Gastrocnemius medialis (tissue), 4 donors: ENCODE data around the gene LRRN3. TPM values are rescaled to one million over a fixed set of nuclear protein-coding genes. Genes with fewer than 3 reads are reported as not detected.

Experiments used
- ATAC-seq, 2 donors: fragments of 150-250 bp; one replicate each; pipeline ENCODE4 v1.9.1; 2016
- DNase-seq, 2 donors: peaks; one replicate each; pipeline ENCODE4 v3.0.0-alpha.2; 2019
- H3K27ac ChIP-seq, 4 donors: fragments of 200-600 bp; sonication (generic); 1 replicate in 1 of 4; 2 replicates in 3 of 4; pipeline ENCODE4 v1.5.1; 2016 to 2018; ENCODE audit warnings: mild to moderate bottlenecking in 2 of 4, moderate library complexity in 1 of 4
- H3K27me3 ChIP-seq, 3 donors: fragments of 200-600 bp; sonication (generic) in 2 of 3; 1 replicate in 1 of 3; 2 replicates in 2 of 3; pipeline versions ENCODE4 v1.5.1 to v1.6.0; 2016 to 2019; ENCODE audit warnings: mild to moderate bottlenecking in 1 of 3, moderate library complexity in 1 of 3
- H3K36me3 ChIP-seq, 2 donors: fragments of 200-600 bp; sonication (generic) in 1 of 2; one replicate each; pipeline ENCODE4 v1.5.1; 2017 to 2018
- H3K4me1 ChIP-seq, 2 donors: fragments of 200-600 bp; sonication (generic) in 1 of 2; one replicate each; pipeline ENCODE4 v1.5.1; 2016 to 2017; ENCODE audit warnings: mild to moderate bottlenecking in 2 of 2
- H3K4me3 ChIP-seq, 4 donors: fragments of 200-600 bp; sonication (generic) in 3 of 4; 1 replicate in 1 of 4; 2 replicates in 3 of 4; pipeline ENCODE4 v1.5.1; 2016 to 2019; ENCODE audit warnings: mild to moderate bottlenecking in 2 of 4
- H3K9me3 ChIP-seq, 3 donors: fragments of 200-600 bp; sonication (generic) in 2 of 3; 1 replicate in 1 of 3; 2 replicates in 2 of 3; pipeline ENCODE4 v1.5.1; 2016 to 2019
- POLR2A ChIP-seq, 2 donors: fragments of 450-650 bp; IDR thresholded peaks; one replicate each; pipeline ENCODE4 v1.6.1; 2017; ENCODE audit warnings: antibody characterized with exemption in 2 of 2, mild to moderate bottlenecking in 2 of 2, moderate library complexity in 2 of 2
- in situ Hi-C, 4 donors: fragments of 200-750 bp; cut with MboI; loops; one replicate each; pipeline versions ENCODE4 v1.15.0 to v1.8.0; 2017; ENCODE audit warnings: low sequenced_read_pairs in 4 of 4
- intact Hi-C: fragments of 100-400 bp; cut with DNase I; formaldehyde crosslinking; loops from one replicate; pipeline ENCODE4 v1.15.1; 2023; ENCODE audit warnings: low total_unique reads
- total RNA-seq, 4 donors: library from RNA; depleted of rRNA; stranded (reverse); fragments of >200 nt; gene quantifications; one replicate each; pipeline versions ENCODE4 v1.1.0 to v1.2.3, GENCODE V29; 2016
- TF ChIP-seq, protein P1 (sequence below), 5 experiments: fragments of 450-650 bp in 3 of 5; fragments of 200-600 bp in 2 of 5; sonication (generic) in 2 of 5; IDR thresholded peaks in 4 of 5; conservative IDR thresholded peaks in 1 of 5; 1 replicate in 4 of 5; 2 replicates in 1 of 5; pipeline ENCODE4 v1.5.1; 2016 to 2019; ENCODE audit warnings: antibody characterized with exemption in 5 of 5, mild to moderate bottlenecking in 3 of 5, moderate library complexity in 3 of 5

The LRRN3 gene
- total RNA-seq, 4 donors from 2014 or later, result 0.42 to 11.7 (median 6.9) TPM

- Histone ChIP-seq H3K9me3 (no peaks in the 10 kb centered on the region), H3K27ac (no peak overlapping the region), H3K36me3 (no peaks in the 10 kb centered on the region), H3K4me1 (peaks cover 14 to 18% of the 10 kb centered on the region in 2 donors), H3K4me3 (no peak overlapping the region), H3K27me3 (no peaks in the 10 kb centered on the region)
- TF ChIP-seq, protein P1, sequence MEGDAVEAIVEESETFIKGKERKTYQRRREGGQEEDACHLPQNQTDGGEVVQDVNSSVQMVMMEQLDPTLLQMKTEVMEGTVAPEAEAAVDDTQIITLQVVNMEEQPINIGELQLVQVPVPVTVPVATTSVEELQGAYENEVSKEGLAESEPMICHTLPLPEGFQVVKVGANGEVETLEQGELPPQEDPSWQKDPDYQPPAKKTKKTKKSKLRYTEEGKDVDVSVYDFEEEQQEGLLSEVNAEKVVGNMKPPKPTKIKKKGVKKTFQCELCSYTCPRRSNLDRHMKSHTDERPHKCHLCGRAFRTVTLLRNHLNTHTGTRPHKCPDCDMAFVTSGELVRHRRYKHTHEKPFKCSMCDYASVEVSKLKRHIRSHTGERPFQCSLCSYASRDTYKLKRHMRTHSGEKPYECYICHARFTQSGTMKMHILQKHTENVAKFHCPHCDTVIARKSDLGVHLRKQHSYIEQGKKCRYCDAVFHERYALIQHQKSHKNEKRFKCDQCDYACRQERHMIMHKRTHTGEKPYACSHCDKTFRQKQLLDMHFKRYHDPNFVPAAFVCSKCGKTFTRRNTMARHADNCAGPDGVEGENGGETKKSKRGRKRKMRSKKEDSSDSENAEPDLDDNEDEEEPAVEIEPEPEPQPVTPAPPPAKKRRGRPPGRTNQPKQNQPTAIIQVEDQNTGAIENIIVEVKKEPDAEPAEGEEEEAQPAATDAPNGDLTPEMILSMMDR (IDR thresholded peaks at IDR 0.05 in 4 of 5, conservative IDR thresholded peaks at IDR 0.05 in 1 of 5), result no peak
- TF ChIP-seq POLR2A (IDR thresholded peaks at IDR 0.05), result no peak
- intact Hi-C loops, result no loop called here
- DNase-seq (no peak), ATAC-seq (peak; percentile 45 to 47)
- in situ Hi-C loops, result no loop called here
Observed at GRCh38 chr7:111150709-111151108, 59.8 kb downstream of the LRRN3 start.

DNA sequence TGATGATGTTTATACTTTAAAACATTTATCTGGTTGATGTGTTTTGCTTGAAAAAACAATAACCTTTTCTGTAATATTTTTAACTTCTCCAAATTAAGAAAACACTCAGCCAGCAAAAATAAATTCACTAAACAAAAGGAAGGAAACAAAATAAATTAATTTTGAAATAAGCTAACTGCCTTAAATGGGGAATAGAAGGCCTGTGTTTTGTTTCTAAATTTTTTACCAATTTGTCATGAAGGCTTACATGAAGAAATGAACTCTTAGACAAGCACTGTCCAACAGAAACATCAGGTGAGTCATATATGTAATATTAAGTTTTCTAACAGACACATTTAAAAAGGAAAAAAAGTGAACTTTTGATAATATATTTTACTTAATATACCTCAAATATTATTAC, 68.5 kb downstream of the LRRN3 start:
- TF ChIP-seq, protein P1 (IDR thresholded peaks at IDR 0.05 in 4 of 5, conservative IDR thresholded peaks at IDR 0.05 in 1 of 5), result no peak
- no peak for TF ChIP-seq POLR2A (IDR thresholded peaks at IDR 0.05)
- no peaks in the 10 kb centered on the region for H3K27me3 ChIP-seq
- in situ Hi-C loops, result no loop called here

DNA sequence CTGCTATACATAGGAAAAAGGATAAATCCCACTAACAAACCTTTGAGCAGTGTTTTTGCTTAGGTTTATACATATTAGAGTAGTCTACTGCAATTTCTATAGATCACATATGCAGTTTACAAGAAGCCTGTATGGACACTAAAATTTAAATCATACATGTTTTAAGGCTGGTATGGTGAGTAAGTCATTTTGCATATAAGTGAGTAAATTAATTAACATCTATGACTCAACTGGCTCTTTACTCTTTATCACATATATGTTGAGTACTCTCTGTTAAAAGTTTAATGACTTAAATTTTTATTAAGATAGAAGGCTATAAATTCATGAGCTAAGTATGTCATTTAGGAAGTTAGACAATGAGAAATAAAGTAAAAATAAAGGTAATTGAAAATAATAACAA, 69.4 kb downstream of the LRRN3 start:
- H3K4me3 ChIP-seq, result no peak overlapping the region
- H3K27me3 ChIP-seq, result no peaks in the 10 kb centered on the region
- H3K4me1 ChIP-seq, result no peaks in the 10 kb centered on the region
- intact Hi-C loops, result no loop called here
- H3K9me3 ChIP-seq, result no peaks in the 10 kb centered on the region
- in situ Hi-C loops, result no loop called here
- H3K27ac ChIP-seq, result no peak overlapping the region
- no peaks in the 10 kb centered on the region for H3K36me3 ChIP-seq
- DNase-seq (no peak), ATAC-seq (no peak)
- TF ChIP-seq, protein P1 (IDR thresholded peaks at IDR 0.05 in 4 of 5, conservative IDR thresholded peaks at IDR 0.05 in 1 of 5), result no peak
- no peak for TF ChIP-seq POLR2A (IDR thresholded peaks at IDR 0.05)

More for the DNA sequence above, 68.5 kb downstream of the LRRN3 start:
- ATAC-seq (no peak), DNase-seq (no peak)
- no peaks in the 10 kb centered on the region for H3K36me3 ChIP-seq
- H3K9me3 ChIP-seq, result no peaks in the 10 kb centered on the region
- H3K4me1 ChIP-seq, result no peaks in the 10 kb centered on the region
- intact Hi-C loops, result no loop called here
- H3K27ac ChIP-seq, result no peak overlapping the region
- no peak overlapping the region for H3K4me3 ChIP-seq

DNA sequence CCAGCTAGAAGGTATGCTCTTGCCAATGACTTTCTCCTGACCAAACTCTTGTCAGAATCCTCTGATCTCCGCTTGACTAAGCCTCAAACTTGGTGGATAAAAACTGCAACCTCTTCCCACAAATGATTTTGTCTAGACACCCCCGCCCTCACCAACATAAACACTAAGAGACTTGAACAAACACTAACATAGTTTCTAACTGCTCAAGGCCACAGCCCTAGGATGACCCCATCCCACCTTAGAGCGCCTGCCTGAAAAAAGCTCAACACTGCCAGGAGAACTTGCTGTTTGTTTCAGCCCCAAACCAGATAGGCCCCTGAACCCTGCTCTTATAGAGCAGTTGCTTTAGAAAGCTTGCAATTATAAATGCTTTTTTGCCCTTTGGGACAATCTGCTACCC, 71.8 kb downstream of the LRRN3 start:
- intact Hi-C loops, result no loop called here
- TF ChIP-seq, protein P1 (IDR thresholded peaks at IDR 0.05 in 4 of 5, conservative IDR thresholded peaks at IDR 0.05 in 1 of 5), result no peak
- TF ChIP-seq POLR2A (IDR thresholded peaks at IDR 0.05), result no peak
- DNase-seq (no peak), ATAC-seq (no peak)
- Histone ChIP-seq H3K36me3 (no peaks in the 10 kb centered on the region), H3K4me3 (no peak overlapping the region), H3K9me3 (no peaks in the 10 kb centered on the region), H3K27me3 (no peaks in the 10 kb centered on the region), H3K27ac (no peak overlapping the region), H3K4me1 (no peaks in the 10 kb centered on the region)
- in situ Hi-C loops, result no loop called here

DNA sequence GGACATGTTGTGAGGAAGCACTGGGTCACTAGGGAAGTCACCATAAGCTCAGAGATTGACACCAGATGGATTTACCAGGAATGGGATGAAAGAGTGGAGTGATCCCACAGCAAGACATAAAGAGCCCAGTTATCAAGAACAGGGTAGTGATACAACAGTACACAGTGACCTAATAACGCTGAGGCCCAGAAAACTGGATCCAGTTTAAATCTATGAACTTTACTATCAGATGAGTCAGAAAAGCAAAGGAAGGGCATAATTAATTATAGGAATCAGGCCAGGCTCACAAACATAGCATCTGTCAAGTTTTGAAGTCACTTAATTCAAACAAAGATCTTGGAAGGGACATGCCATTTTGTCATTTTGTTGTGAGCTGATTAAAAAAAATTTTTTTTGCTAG, 73.5 kb downstream of the LRRN3 start:
- Histone ChIP-seq H3K27ac (no peak overlapping the region), H3K36me3 (no peaks in the 10 kb centered on the region), H3K4me3 (no peak overlapping the region), H3K4me1 (peaks cover 12% of the 10 kb centered on the region in 2 donors), H3K27me3 (no peaks in the 10 kb centered on the region), H3K9me3 (no peaks in the 10 kb centered on the region)
- in situ Hi-C loops (no loop called here), intact Hi-C loops (no loop called here)
- TF ChIP-seq, protein P1 (IDR thresholded peaks at IDR 0.05 in 4 of 5, conservative IDR thresholded peaks at IDR 0.05 in 1 of 5), result no peak
- no peak for TF ChIP-seq POLR2A (IDR thresholded peaks at IDR 0.05)
- DNase-seq, result no peak
- ATAC-seq, result no peak
